ENCODE results near the gene ATPAF2. TPM values are rescaled to one million over a fixed set of nuclear protein-coding genes. Genes with fewer than 3 reads are reported as not detected.

ATPAF2 gene
- polyA plus RNA-seq, 2 donors = 16.2 to 21.0 TPM

GRCh38 chr17:17982801-17983200 is 56.2 kb downstream of the ATPAF2 start:
- 86 to 90% methylated on average over 9 of the region's 9 CpGs for WGBS, 2 donors

GRCh38 chr17:17981330-17981729 is 57.6 kb downstream of the ATPAF2 start:
- Histone ChIP-seq H3K27ac (ENCODE audit: low read depth in 2 of 2, low read length in 1 of 2) (no peak overlapping the region), H3K4me1 (ENCODE audit: control insufficient read depth in 2 of 2, insufficient read depth in 2 of 2, low read length in 1 of 2) (peaks cover 0 to 10% of the 10 kb centered on the region in 2 donors), H3K9me3 (ENCODE audit: control insufficient read depth in 2 of 2, insufficient read depth in 1 of 2, low read depth in 1 of 2, low read length in 1 of 2) (no peaks in the 10 kb centered on the region), H3K4me3 (ENCODE audit: low read depth in 1 of 2, low read length in 2 of 2) (no peak overlapping the region), H3K27me3 (ENCODE audit: control insufficient read depth in 1 of 2, insufficient read depth in 2 of 2, low read length in 2 of 2) (no peaks in the 10 kb centered on the region), H3K36me3 (ENCODE audit: control insufficient read depth in 2 of 2, insufficient read depth in 2 of 2, low read length in 1 of 2) (no peaks in the 10 kb centered on the region)
- 79 to 86% methylated on average over 9 of the region's 9 CpGs for WGBS, 2 donors

More at GRCh38 chr17:17982801-17983200, 56.2 kb downstream of the ATPAF2 start:
- Histone ChIP-seq H3K4me3 (ENCODE audit: low read depth in 1 of 2, low read length in 2 of 2) (no peak overlapping the region), H3K27me3 (ENCODE audit: control insufficient read depth in 1 of 2, insufficient read depth in 2 of 2, low read length in 2 of 2) (no peaks in the 10 kb centered on the region), H3K4me1 (ENCODE audit: control insufficient read depth in 2 of 2, insufficient read depth in 2 of 2, low read length in 1 of 2) (peaks cover 0 to 10% of the 10 kb centered on the region in 2 donors), H3K36me3 (ENCODE audit: control insufficient read depth in 2 of 2, insufficient read depth in 2 of 2, low read length in 1 of 2) (no peaks in the 10 kb centered on the region), H3K9me3 (ENCODE audit: control insufficient read depth in 2 of 2, insufficient read depth in 1 of 2, low read depth in 1 of 2, low read length in 1 of 2) (no peaks in the 10 kb centered on the region), H3K27ac (ENCODE audit: low read depth in 2 of 2, low read length in 1 of 2) (peak overlapping the region; percentile 85 to 93)

DNA sequence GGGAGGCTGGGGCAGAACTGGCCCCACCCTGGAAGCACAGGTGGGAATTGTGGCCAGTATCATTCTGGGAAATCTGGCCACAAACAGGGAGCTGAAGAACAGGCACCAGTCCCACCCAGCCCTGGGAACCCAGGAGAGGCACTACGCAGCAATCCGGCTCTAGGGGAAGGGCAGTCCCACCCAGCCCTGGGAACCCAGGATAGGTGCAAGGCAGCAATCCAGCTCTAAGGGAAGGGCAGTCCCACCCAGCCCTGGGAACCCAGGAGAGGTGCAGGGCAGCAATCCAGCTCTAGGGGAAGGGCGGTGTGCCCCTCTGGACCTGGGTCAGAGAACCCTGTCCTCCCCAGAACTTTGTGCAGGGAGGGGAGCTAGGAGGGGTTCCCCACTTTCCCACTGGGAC is 59.2 kb downstream of the ATPAF2 start:
- H3K27ac ChIP-seq (ENCODE audit: low read depth in 2 of 2, low read length in 1 of 2) = peak overlapping the region; percentile 44 to 84
- no peak overlapping the region for H3K4me3 ChIP-seq (ENCODE audit: low read depth in 1 of 2, low read length in 2 of 2)
- no peaks in the 10 kb centered on the region for H3K27me3 ChIP-seq (ENCODE audit: control insufficient read depth in 1 of 2, insufficient read depth in 2 of 2, low read length in 2 of 2)
- H3K4me1 ChIP-seq (ENCODE audit: control insufficient read depth in 2 of 2, insufficient read depth in 2 of 2, low read length in 1 of 2) = peaks cover 0 to 10% of the 10 kb centered on the region in 2 donors
- 56 to 72% methylated on average over 3 of the region's 3 CpGs for WGBS, 2 donors
- H3K9me3 ChIP-seq (ENCODE audit: control insufficient read depth in 2 of 2, insufficient read depth in 1 of 2, low read depth in 1 of 2, low read length in 1 of 2) = no peaks in the 10 kb centered on the region
- no peaks in the 10 kb centered on the region for H3K36me3 ChIP-seq (ENCODE audit: control insufficient read depth in 2 of 2, insufficient read depth in 2 of 2, low read length in 1 of 2)

GRCh38 chr17:17978481-17979424 is 60.2 kb downstream of the ATPAF2 start:
- H3K9me3 ChIP-seq (ENCODE audit: control insufficient read depth in 2 of 2, insufficient read depth in 1 of 2, low read depth in 1 of 2, low read length in 1 of 2) = no peaks in the 10 kb centered on the region
- peaks cover 0 to 10% of the 10 kb centered on the region in 2 donors for H3K4me1 ChIP-seq (ENCODE audit: control insufficient read depth in 2 of 2, insufficient read depth in 2 of 2, low read length in 1 of 2)
- no peak overlapping the region for H3K4me3 ChIP-seq (ENCODE audit: low read depth in 1 of 2, low read length in 2 of 2)
- no peaks in the 10 kb centered on the region for H3K27me3 ChIP-seq (ENCODE audit: control insufficient read depth in 1 of 2, insufficient read depth in 2 of 2, low read length in 2 of 2)
- 85 to 89% methylated on average over 14 of the region's 14 CpGs for WGBS, 2 donors
- H3K36me3 ChIP-seq (ENCODE audit: control insufficient read depth in 2 of 2, insufficient read depth in 2 of 2, low read length in 1 of 2) = no peaks in the 10 kb centered on the region
- peak overlapping the region; percentile 44 to 84 for H3K27ac ChIP-seq (ENCODE audit: low read depth in 2 of 2, low read length in 1 of 2)

DNA sequence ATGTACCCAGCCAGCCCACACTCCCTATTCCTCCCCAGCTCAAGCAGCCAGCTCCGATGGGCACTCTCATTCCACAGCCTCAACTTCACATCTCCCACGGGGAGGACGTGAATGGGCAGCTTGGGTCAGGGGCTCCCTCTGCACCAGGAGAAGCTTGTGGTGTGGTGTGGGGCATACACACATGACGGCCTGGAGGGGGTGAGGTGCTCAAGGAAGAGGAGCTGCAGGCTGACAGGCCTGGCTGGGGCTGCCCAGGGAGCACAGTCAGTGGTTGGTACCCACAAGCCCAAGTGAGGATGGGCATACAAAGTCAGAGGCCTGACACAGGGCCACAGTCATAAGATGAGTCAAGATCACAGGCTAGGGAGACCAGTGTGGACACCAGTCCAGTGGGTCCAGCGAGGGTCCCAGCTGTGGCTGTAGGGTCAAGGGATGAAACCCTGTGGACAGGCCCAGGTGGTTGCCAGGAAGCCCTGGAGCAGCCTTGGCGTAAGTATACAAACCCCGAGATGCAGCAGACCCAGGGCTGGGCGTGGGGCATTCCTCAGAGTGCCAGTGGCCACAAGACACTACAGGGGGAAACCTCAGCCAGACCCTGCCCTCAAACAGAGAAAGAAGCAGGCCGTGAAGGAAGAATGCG is 61.9 kb downstream of the ATPAF2 start:
- peaks cover 3 to 10% of the 10 kb centered on the region in 2 donors for H3K4me1 ChIP-seq (ENCODE audit: control insufficient read depth in 2 of 2, insufficient read depth in 2 of 2, low read length in 1 of 2)
- H3K9me3 ChIP-seq (ENCODE audit: control insufficient read depth in 2 of 2, insufficient read depth in 1 of 2, low read depth in 1 of 2, low read length in 1 of 2) = no peaks in the 10 kb centered on the region
- no peak overlapping the region for H3K4me3 ChIP-seq (ENCODE audit: low read depth in 1 of 2, low read length in 2 of 2)
- H3K27me3 ChIP-seq (ENCODE audit: control insufficient read depth in 1 of 2, insufficient read depth in 2 of 2, low read length in 2 of 2) = no peaks in the 10 kb centered on the region
- no peak overlapping the region for H3K27ac ChIP-seq (ENCODE audit: low read depth in 2 of 2, low read length in 1 of 2)
- 79 to 83% methylated on average over 10 of the region's 10 CpGs for WGBS, 2 donors
- no peaks in the 10 kb centered on the region for H3K36me3 ChIP-seq (ENCODE audit: control insufficient read depth in 2 of 2, insufficient read depth in 2 of 2, low read length in 1 of 2)

GRCh38 chr17:17975436-17975835 is 63.5 kb downstream of the ATPAF2 start:
- H3K27me3 ChIP-seq (ENCODE audit: control insufficient read depth in 1 of 2, insufficient read depth in 2 of 2, low read length in 2 of 2) = no peaks in the 10 kb centered on the region
- no peak overlapping the region for H3K27ac ChIP-seq (ENCODE audit: low read depth in 2 of 2, low read length in 1 of 2)
- no peaks in the 10 kb centered on the region for H3K9me3 ChIP-seq (ENCODE audit: control insufficient read depth in 2 of 2, insufficient read depth in 1 of 2, low read depth in 1 of 2, low read length in 1 of 2)
- peaks cover 5 to 10% of the 10 kb centered on the region in 2 donors for H3K4me1 ChIP-seq (ENCODE audit: control insufficient read depth in 2 of 2, insufficient read depth in 2 of 2, low read length in 1 of 2)
- WGBS, 2 donors = 78 to 83% methylated on average over 8 of the region's 8 CpGs
- no peaks in the 10 kb centered on the region for H3K36me3 ChIP-seq (ENCODE audit: control insufficient read depth in 2 of 2, insufficient read depth in 2 of 2, low read length in 1 of 2)
- H3K4me3 ChIP-seq (ENCODE audit: low read depth in 1 of 2, low read length in 2 of 2) = no peak overlapping the region

DNA sequence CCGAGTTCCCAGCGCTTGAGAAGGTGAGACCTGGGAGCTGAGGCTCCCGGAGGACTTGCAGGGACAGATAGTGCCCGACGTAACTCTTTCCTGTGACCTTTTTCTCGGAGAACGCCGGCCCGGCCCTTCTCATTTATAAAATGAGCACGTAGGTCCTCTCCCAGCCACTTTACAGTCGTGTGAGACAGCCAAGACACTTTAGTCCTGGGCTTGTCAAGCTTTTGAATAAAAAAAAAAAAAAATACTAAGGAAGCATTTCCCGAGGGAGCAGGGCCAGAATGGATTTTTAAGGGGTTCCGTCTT is 66.1 kb downstream of the ATPAF2 start:
- Histone ChIP-seq H3K36me3 (ENCODE audit: control insufficient read depth in 2 of 2, insufficient read depth in 2 of 2, low read length in 1 of 2) (no peaks in the 10 kb centered on the region), H3K4me3 (ENCODE audit: low read depth in 1 of 2, low read length in 2 of 2) (peak overlapping the region; percentile 52 to 56), H3K27ac (ENCODE audit: low read depth in 2 of 2, low read length in 1 of 2) (peak overlapping the region in 1 of 2 donors; percentile 71), H3K27me3 (ENCODE audit: control insufficient read depth in 1 of 2, insufficient read depth in 2 of 2, low read length in 2 of 2) (no peaks in the 10 kb centered on the region), H3K4me1 (ENCODE audit: control insufficient read depth in 2 of 2, insufficient read depth in 2 of 2, low read length in 1 of 2) (peaks cover 3 to 5% of the 10 kb centered on the region in 2 donors), H3K9me3 (ENCODE audit: control insufficient read depth in 2 of 2, insufficient read depth in 1 of 2, low read depth in 1 of 2, low read length in 1 of 2) (no peaks in the 10 kb centered on the region)
- WGBS, 2 donors = 3 to 4% methylated on average over 13 of the region's 13 CpGs

GRCh38 chr17:17972126-17972951 is 66.6 kb downstream of the ATPAF2 start, which contains the start of the genes DRC3 and TOM1L2:
Gene DRC3 (plus strand): TSS chr17:17972862. CDS start chr17:17977599, 4,737 bp downstream.
Gene TOM1L2 (minus strand): TSS chr17:17972400. CDS start chr17:17972313, 87 bp downstream.
- Histone ChIP-seq H3K4me3 (ENCODE audit: low read depth in 1 of 2, low read length in 2 of 2) (peak within 1 kb of the TSS; percentile 70 to 97), H3K9me3 (ENCODE audit: control insufficient read depth in 2 of 2, insufficient read depth in 1 of 2, low read depth in 1 of 2, low read length in 1 of 2) (no peaks in the 10 kb centered on the region), H3K27me3 (ENCODE audit: control insufficient read depth in 1 of 2, insufficient read depth in 2 of 2, low read length in 2 of 2) (no peaks in the 10 kb centered on the region), H3K36me3 (ENCODE audit: control insufficient read depth in 2 of 2, insufficient read depth in 2 of 2, low read length in 1 of 2) (no peaks in the 10 kb centered on the region), H3K4me1 (ENCODE audit: control insufficient read depth in 2 of 2, insufficient read depth in 2 of 2, low read length in 1 of 2) (peaks cover 5 to 6% of the 10 kb centered on the region in 2 donors), H3K27ac (ENCODE audit: low read depth in 2 of 2, low read length in 1 of 2) (peak within 1 kb of the TSS; percentile 92 to 97)
- 0 to 1% methylated on average over 54 to 59 of the region's 59 CpGs for WGBS, 2 donors

Measured in esophagus (tissue), 2 donors.